Smooth muscle cell (in vitro differentiated cells): Measurements from ENCODE around the gene ABHD15. TPM values are rescaled to one million over a fixed set of nuclear protein-coding genes. Genes with fewer than 3 reads are reported as not detected.
A peak's percentile ranks its signal among the peaks of the same experiment; 100 is the strongest.

Source experiments
- DNase-seq: peaks from one replicate; lab custom pipeline; 2025; ENCODE audit not compliant: unreplicated experiment; lab: John Stamatoyannopoulos, UW
- H2AFZ ChIP-seq: fragments of 200-600 bp; sonication (generic); 2 replicates; pipeline ENCODE4 v1.6.0; 2016; ENCODE audit warnings: antibody characterized with exemption, low read depth, mild to moderate bottlenecking
- H3F3A ChIP-seq: fragments of 200-600 bp; sonication (generic); 2 replicates; pipeline ENCODE4 v1.6.0; 2017; ENCODE audit warnings: antibody characterized with exemption, low read depth
- H3K27ac ChIP-seq: fragments of 200-600 bp; sonication (generic); 2 replicates; pipeline ENCODE4 v1.5.1; 2016; ENCODE audit warnings: low read depth, mild to moderate bottlenecking
- H3K27me3 ChIP-seq: fragments of 200-600 bp; sonication (generic); 2 replicates; pipeline ENCODE4 v1.6.1; 2016; ENCODE audit warnings: low read depth, mild to moderate bottlenecking
- H3K36me3 ChIP-seq: fragments of 200-600 bp; sonication (generic); 2 replicates; pipeline ENCODE4 v1.5.1; 2016; ENCODE audit warnings: low read depth
- H3K4me1 ChIP-seq: fragments of 200-600 bp; sonication (generic); 2 replicates; pipeline ENCODE4 v1.5.1; 2016; ENCODE audit warnings: low read depth
- H3K4me2 ChIP-seq: fragments of 200-600 bp; sonication (generic); 2 replicates; pipeline ENCODE4 v1.6.0; 2016; ENCODE audit warnings: mild to moderate bottlenecking
- H3K4me3 ChIP-seq: fragments of 200-600 bp; sonication (generic); 2 replicates; pipeline ENCODE4 v1.5.1; 2016; ENCODE audit warnings: mild to moderate bottlenecking
- H3K79me2 ChIP-seq: fragments of 200-600 bp; sonication (generic); 2 replicates; pipeline ENCODE4 v1.6.0; 2016; ENCODE audit warnings: low read depth, mild to moderate bottlenecking
- H3K9ac ChIP-seq: fragments of 200-600 bp; sonication (generic); 2 replicates; pipeline ENCODE4 v1.6.0; 2016; ENCODE audit warnings: low read depth
- H3K9me3 ChIP-seq: fragments of 200-600 bp; sonication (generic); replicated peaks from 2 replicates; pipeline ENCODE4 v1.5.1; 2016; ENCODE audit warnings: low read depth
- H4K20me1 ChIP-seq: fragments of 200-600 bp; sonication (generic); 2 replicates; pipeline ENCODE4 v1.6.0; 2016; ENCODE audit warnings: low read depth
- CTCF ChIP-seq: fragments of 200-600 bp; sonication (generic); IDR thresholded peaks from 2 replicates; pipeline ENCODE4 v1.5.1; 2017; ENCODE audit warnings: borderline replicate concordance, mild to moderate bottlenecking, antibody characterized with exemption; ENCODE audit not compliant: insufficient read depth, poor library complexity, severe bottlenecking
- WGBS: methylation state at CpG from one replicate; pipeline ENCODE4 v1.1.7; 2016; ENCODE audit warnings: low lambda C conversion rate; 5-methylcytosine and 5-hydroxymethylcytosine counted together
- polyA plus RNA-seq: library from polyadenylated mRNA; unstranded; fragments of >200 nt; fragmentation: Nextera tagmentation; extraction: Ambion mirVana; gene quantifications from 2 replicates; pipeline ENCODE4 v1.2.1, GENCODE V29; 2016
- total RNA-seq: library from RNA; depleted of rRNA; stranded (reverse); fragments of >200 nt; gene quantifications from 2 replicates; pipeline ENCODE4 v1.2.3, GENCODE V29; 2014

ABHD15 gene
- total RNA-seq, result 5.0 and 7.0 TPM in 2 replicates
- 6.4 and 7.4 TPM in 2 replicates for polyA plus RNA-seq

DNA sequence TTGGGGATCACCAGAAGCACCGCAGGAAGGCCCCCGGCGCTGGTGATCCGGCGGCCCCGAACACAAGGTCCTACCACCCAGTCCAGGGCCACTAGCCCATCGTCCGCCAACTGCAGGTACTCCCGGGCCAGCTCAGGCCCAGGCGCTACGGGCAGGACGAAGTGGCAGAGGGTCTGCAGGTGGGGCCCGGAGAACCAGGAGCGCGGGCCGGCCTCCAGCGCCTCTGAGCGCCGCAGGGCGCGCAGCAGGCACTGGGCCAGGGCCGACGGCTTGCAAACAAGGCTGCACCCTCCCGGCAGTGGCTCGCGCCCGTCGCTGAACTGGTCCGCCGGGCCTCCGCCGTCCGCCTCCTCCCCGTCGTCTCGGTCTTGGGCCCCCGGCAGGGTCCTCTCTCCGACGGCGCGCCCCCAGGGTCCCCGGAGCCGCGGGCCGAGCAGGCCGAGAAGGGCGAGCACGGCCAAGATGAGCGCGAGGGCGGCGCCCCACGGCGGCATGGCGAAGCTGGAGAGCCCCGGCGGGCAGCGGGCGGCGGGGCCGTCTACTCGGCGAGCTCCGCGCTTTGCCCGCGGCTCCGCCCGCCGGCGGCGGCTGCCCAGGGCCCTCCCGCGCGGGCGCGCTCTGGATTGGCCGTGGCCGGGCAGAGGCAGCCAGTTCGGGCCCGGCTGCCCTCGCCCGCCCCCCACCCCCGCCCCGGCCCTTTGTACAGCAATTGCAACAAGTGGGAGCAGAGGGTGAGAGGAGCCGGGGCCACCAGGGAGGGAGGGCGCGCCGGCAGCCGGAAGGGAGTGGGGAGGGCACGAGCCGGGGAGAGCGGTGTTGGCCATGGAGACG, at the start of gene ABHD15:
Gene ABHD15 (minus strand): TSS at position 565 of the 831 bp plus-strand sequence. CDS start 71 bp downstream, at position 494.
- TF ChIP-seq CTCF, result peak; percentile 3
- Histone ChIP-seq H3K9me3 (no peaks in the 10 kb centered on the region), H3K4me3 (peak within 1 kb of the TSS; percentile 67), H3K36me3 (no peaks in the 10 kb centered on the region), H4K20me1 (no peaks in the 10 kb centered on the region), H3K4me1 (peaks cover 22% of the 10 kb centered on the region), H3K27ac (peak within 1 kb of the TSS; percentile 20), H2AFZ (peak within 1 kb of the TSS; percentile 91), H3K9ac (peak within 1 kb of the TSS; percentile 4), H3K27me3 (peaks cover 14% of the 10 kb centered on the region), H3F3A (peaks cover 7% of the 10 kb centered on the region), H3K79me2 (peaks cover 7% of the 10 kb centered on the region), H3K4me2 (peak within 1 kb of the TSS; percentile 91)
- peak; percentile 76 for DNase-seq
- 3% methylated on average over 61 of the region's 94 CpGs for WGBS

DNA sequence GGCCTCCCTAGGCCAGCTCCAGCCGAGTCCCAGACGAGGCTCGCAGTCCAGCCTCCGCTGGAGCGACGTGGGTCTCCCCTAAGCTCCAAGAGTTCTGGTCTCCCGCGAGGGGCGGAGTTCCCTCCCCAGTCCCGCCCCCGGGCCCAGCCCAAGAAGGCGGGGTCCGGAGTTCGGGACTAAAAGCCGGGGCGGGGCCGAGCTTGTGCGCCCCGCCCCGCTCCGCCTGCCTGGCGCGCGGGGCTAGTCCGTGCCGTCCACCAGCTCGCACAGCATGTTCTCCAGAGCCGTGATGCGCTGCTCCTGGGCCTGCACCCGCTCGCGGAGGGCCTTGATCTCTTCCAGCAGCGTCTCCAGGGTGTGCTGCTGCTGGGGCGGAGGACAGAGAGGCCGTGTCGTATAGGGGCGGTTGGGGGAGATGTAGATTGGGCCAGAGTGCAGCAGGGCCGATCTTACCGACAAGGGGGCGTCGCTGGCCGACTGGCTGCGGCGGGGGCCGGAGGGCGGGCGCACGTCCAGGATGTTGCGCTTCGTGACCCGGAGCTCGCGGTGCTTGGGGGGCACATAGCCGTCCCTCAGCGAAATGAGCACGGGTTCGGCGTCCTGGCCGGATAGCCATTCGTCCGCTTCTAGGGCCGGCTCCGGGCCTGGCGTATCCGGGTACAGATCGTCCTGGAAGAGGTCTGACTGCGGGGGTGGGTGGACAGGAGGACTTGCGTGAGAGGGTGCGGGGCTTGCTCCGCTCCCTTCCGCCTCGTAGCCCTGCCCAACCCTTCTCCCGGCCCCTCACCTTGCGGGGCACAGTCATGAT, 48.9 kb upstream of the ABHD15 start:
- no peaks in the 10 kb centered on the region for H3K9me3 ChIP-seq
- H3K36me3 ChIP-seq, result no peaks in the 10 kb centered on the region
- H3F3A ChIP-seq, result no peaks in the 10 kb centered on the region
- WGBS, result 4% methylated on average over 57 of the region's 74 CpGs
- no peak overlapping the region for H3K9ac ChIP-seq
- DNase-seq, result peak; percentile 28
- H3K4me3 ChIP-seq, result peak overlapping the region; percentile 43
- peaks cover 26% of the 10 kb centered on the region for H3K27me3 ChIP-seq
- TF ChIP-seq CTCF, result no peak
- peaks cover 31% of the 10 kb centered on the region for H3K4me1 ChIP-seq
- no peak overlapping the region for H2AFZ ChIP-seq
- no peaks in the 10 kb centered on the region for H3K79me2 ChIP-seq
- no peaks in the 10 kb centered on the region for H4K20me1 ChIP-seq
- peak overlapping the region; percentile 80 for H3K4me2 ChIP-seq
- H3K27ac ChIP-seq, result no peak overlapping the region

- Histone ChIP-seq H3K27ac (no peak overlapping the region), H3K79me2 (no peaks in the 10 kb centered on the region), H3K27me3 (peaks cover 26% of the 10 kb centered on the region), H3K9ac (no peak overlapping the region), H4K20me1 (no peaks in the 10 kb centered on the region), H3K4me3 (peak overlapping the region; percentile 43), H3K4me2 (peak overlapping the region; percentile 80), H2AFZ (no peak overlapping the region), H3K36me3 (no peaks in the 10 kb centered on the region), H3K4me1 (peaks cover 31% of the 10 kb centered on the region), H3K9me3 (no peaks in the 10 kb centered on the region), H3F3A (no peaks in the 10 kb centered on the region)
- DNase-seq, result no peak
- no peak for TF ChIP-seq CTCF
- WGBS, result 54% methylated on average over 15 of the region's 15 CpGs
These were observed 48.2 kb upstream of the ABHD15 start for GRCh38 chr17:29615048-29615385.
